Endodermal cell (in vitro differentiated cells): ENCODE results near the gene ASCC3. TPM values are rescaled to one million over a fixed set of nuclear protein-coding genes. Genes with fewer than 3 reads are reported as not detected.
"Not testable (repeated sequence)": the region's sequence is repeated elsewhere in the genome, so short reads cannot be mapped to it uniquely, and the experiment has no call there.

Source experiments
- DNase-seq: peaks from one replicate; pipeline ENCODE4 v3.0.0-alpha.2; 2017
- H3K27ac ChIP-seq: 2 replicates; pipeline ENCODE4 v1.5.1; 2013; ENCODE audit warnings: mild to moderate bottlenecking, low read depth, low read length, moderate library complexity
- H3K27me3 ChIP-seq: 2 replicates; pipeline ENCODE4 v1.6.1; 2013; ENCODE audit warnings: mild to moderate bottlenecking, low read length, moderate library complexity; ENCODE audit not compliant: insufficient read depth, control insufficient read depth, poor library complexity, severe bottlenecking
- H3K36me3 ChIP-seq: 2 replicates; pipeline ENCODE4 v1.7.0; 2013; ENCODE audit warnings: mild to moderate bottlenecking, low read length, moderate library complexity; ENCODE audit not compliant: control insufficient read depth, insufficient read depth
- H3K4me1 ChIP-seq: one replicate; pipeline ENCODE4 v1.7.0; 2013; ENCODE audit warnings: low read length; ENCODE audit not compliant: control insufficient read depth, insufficient read depth
- H3K4me3 ChIP-seq: 2 replicates; pipeline ENCODE4 v1.5.1; 2013; ENCODE audit warnings: mild to moderate bottlenecking, low read length, moderate library complexity
- H3K9ac ChIP-seq: 2 replicates; pipeline ENCODE4 v1.6.1; 2013; ENCODE audit warnings: mild to moderate bottlenecking, low read length, moderate library complexity; ENCODE audit not compliant: poor library complexity, severe bottlenecking; ENCODE audit errors: extremely low read depth
- H3K9me3 ChIP-seq: 2 replicates; pipeline ENCODE4 v1.6.1; 2013; ENCODE audit warnings: mild to moderate bottlenecking, low read length, moderate library complexity; ENCODE audit not compliant: control insufficient read depth
- H3K27ac Mint-ChIP-seq: 2 replicates; pipeline ENCODE4 v1.8.0; 2020; ENCODE audit warnings: mixed read lengths
- H3K27me3 Mint-ChIP-seq: 2 replicates; pipeline ENCODE4 v1.8.0; 2021; ENCODE audit warnings: mild to moderate bottlenecking, mixed read lengths; ENCODE audit not compliant: insufficient read depth
- H3K36me3 Mint-ChIP-seq: 2 replicates; pipeline ENCODE4 v1.8.0; 2020; ENCODE audit warnings: low read depth, mixed read lengths
- H3K4me1 Mint-ChIP-seq: 2 replicates; pipeline ENCODE4 v1.8.0; 2020; ENCODE audit warnings: mixed read lengths
- H3K4me3 Mint-ChIP-seq: 2 replicates; pipeline ENCODE4 v1.8.0; 2020; ENCODE audit warnings: mild to moderate bottlenecking, moderate library complexity, mixed read lengths
- H3K9me3 Mint-ChIP-seq: 2 replicates; pipeline ENCODE4 v1.8.0; 2020; ENCODE audit warnings: mild to moderate bottlenecking, mixed read lengths
- CTCF ChIP-seq: fragments of 200-600 bp; sonication (generic); conservative IDR thresholded peaks from 2 replicates; pipeline ENCODE4 v1.5.0; 2021; ENCODE audit warnings: antibody characterized with exemption, mild to moderate bottlenecking
- WGBS, 2 experiments: methylation state at CpG; one replicate each; pipeline versions ENCODE4 v1.1.5 to v1.1.7; 2013; ENCODE audit warnings: missing lambda C conversion rate in 2 of 2, mixed read lengths in 1 of 2; ENCODE audit not compliant: insufficient coverage in 1 of 2, insufficient read length in 1 of 2; 5-methylcytosine and 5-hydroxymethylcytosine counted together
- total RNA-seq, 2 donors: library from RNA; stranded (reverse); fragmentation: NEBNext Ultra II Directional in 1 of 2; extraction: Animal tissue kit (Norgen Biotek cat#: 25700) in 1 of 2; gene quantifications; 2 replicates in 1 of 2; 3 replicates in 1 of 2; pipeline ENCODE4 v1.2.1, GENCODE V29; 2021

The ASCC3 gene
- total RNA-seq, 2 donors from 2014 or later, result 40.0 to 41.1 TPM

- no peaks in the 10 kb centered on the region for H3K4me1 ChIP-seq
- H3K4me3 ChIP-seq, result no peak overlapping the region
- H3K27me3 ChIP-seq, result no peaks in the 10 kb centered on the region
- TF ChIP-seq CTCF, result no peak
- DNase-seq, result no peak
- Mint-ChIP-seq H3K27me3 (no peaks in the 10 kb centered on the region), H3K9me3 (peaks cover 3% of the 10 kb centered on the region), H3K4me1 (no peaks in the 10 kb centered on the region), H3K4me3 (no peak overlapping the region), H3K36me3 (peaks cover 14% of the 10 kb centered on the region), H3K27ac (no peak overlapping the region)
- H3K9ac ChIP-seq, result no peak overlapping the region
- 63 to 65% methylated on average over 3 of the region's 3 CpGs for WGBS, 2 experiments
- H3K9me3 ChIP-seq, result peaks cover 16% of the 10 kb centered on the region
- H3K27ac ChIP-seq, result no peak overlapping the region
- H3K36me3 ChIP-seq, result peaks cover 22% of the 10 kb centered on the region
Measured at GRCh38 chr6:100751590-100751989, 129.5 kb downstream of the ASCC3 start.

- no peak overlapping the region for H3K9ac ChIP-seq
- H3K36me3 ChIP-seq, result peaks cover 41% of the 10 kb centered on the region
- no peaks in the 10 kb centered on the region for H3K27me3 ChIP-seq
- no peaks in the 10 kb centered on the region for H3K4me1 ChIP-seq
- TF ChIP-seq CTCF, result no peak
- Mint-ChIP-seq H3K4me1 (no peaks in the 10 kb centered on the region), H3K9me3 (peaks cover 13% of the 10 kb centered on the region), H3K4me3 (no peak overlapping the region), H3K27ac (no peak overlapping the region), H3K36me3 (peaks cover 29% of the 10 kb centered on the region), H3K27me3 (no peaks in the 10 kb centered on the region)
- DNase-seq, result no peak
- no peak overlapping the region for H3K27ac ChIP-seq
- peaks cover 23% of the 10 kb centered on the region for H3K9me3 ChIP-seq
- WGBS, 2 experiments, result 100% methylated on average over 2 of the region's 5 CpGs; no CpG with 5 or more reads in 1 of the 2 experiments
- no peak overlapping the region for H3K4me3 ChIP-seq
Measured at GRCh38 chr6:100745419-100746041, 135.6 kb downstream of the ASCC3 start.

DNA sequence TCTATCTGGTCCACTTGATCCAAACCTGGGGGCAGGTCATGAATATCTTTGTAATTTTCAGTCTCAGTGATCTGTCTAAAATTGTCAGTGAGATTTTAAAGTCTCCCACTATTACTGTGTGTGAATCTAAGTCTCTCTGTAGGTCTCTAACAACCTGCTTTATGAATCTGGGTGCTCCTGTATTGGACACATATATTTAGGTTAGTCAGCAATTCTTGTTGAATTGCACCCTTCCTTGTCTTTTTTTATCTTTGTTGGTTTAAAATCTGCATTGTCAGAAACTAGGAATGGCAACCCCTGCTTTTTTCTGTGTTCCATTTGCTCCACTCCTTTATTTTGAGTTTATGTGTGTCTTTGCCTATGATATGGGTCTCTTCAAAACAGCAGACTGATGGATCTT, 140.7 kb downstream of the ASCC3 start:
- no peak overlapping the region for H3K9ac ChIP-seq
- Mint-ChIP-seq H3K36me3 (peaks cover 28% of the 10 kb centered on the region), H3K27ac (no peak overlapping the region), H3K4me3 (no peak overlapping the region), H3K4me1 (no peaks in the 10 kb centered on the region), H3K9me3 (peaks cover 41% of the 10 kb centered on the region), H3K27me3 (no peaks in the 10 kb centered on the region)
- no peaks in the 10 kb centered on the region for H3K4me1 ChIP-seq
- peaks cover 54% of the 10 kb centered on the region for H3K9me3 ChIP-seq
- TF ChIP-seq CTCF, result no peak
- DNase-seq, result no peak
- H3K36me3 ChIP-seq, result peaks cover 29% of the 10 kb centered on the region
- H3K27ac ChIP-seq, result no peak overlapping the region
- H3K27me3 ChIP-seq, result no peaks in the 10 kb centered on the region
- peak overlapping the region; percentile 56 for H3K4me3 ChIP-seq

GRCh38 chr6:100737720-100738119, 143.4 kb downstream of the ASCC3 start:
- Mint-ChIP-seq H3K36me3 (peaks cover 21% of the 10 kb centered on the region), H3K9me3 (peaks cover 41% of the 10 kb centered on the region)
- H3K4me1 ChIP-seq, H3K9ac ChIP-seq, DNase-seq, H3K27me3 ChIP-seq, H3K27ac Mint-ChIP-seq, H3K4me3 Mint-ChIP-seq, H3K4me1 Mint-ChIP-seq, H3K27ac ChIP-seq, H3K27me3 Mint-ChIP-seq: not testable (repeated sequence)
- H3K9me3 ChIP-seq, result peaks cover 53% of the 10 kb centered on the region
- peaks cover 18% of the 10 kb centered on the region for H3K36me3 ChIP-seq
- peak overlapping the region; percentile 20 for H3K4me3 ChIP-seq
